ENCODE measurements around the gene AEN.

DNA sequence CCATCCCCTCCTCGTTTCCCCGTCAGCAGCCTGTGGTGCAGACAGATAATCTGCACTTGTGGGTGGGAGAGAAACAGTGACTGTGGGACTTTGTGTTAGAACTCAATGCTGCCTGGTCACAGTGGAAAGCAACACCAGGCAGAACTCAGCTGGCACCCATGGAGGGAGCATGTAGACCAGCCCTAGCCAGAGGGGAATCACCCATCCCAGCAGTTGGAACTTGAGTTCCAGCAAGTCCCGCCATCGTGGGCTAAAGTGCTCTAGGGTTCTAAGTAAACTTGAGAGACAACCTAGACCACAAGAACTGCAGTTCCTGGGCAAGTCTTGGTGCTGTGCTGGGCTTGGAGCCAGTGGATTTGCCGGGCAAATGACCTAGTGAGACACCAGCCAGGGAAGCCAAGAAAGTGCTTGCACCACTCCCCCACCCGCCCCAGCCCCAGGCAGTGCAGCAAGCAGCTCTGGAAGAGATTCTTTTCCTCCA is 42.0 kb downstream of the AEN start:
- TF ChIP-seq MYC (IDR thresholded peaks at IDR 0.05; ENCODE audit: borderline replicate concordance, low read length) = no peak
- TF ChIP-seq, protein P1, sequence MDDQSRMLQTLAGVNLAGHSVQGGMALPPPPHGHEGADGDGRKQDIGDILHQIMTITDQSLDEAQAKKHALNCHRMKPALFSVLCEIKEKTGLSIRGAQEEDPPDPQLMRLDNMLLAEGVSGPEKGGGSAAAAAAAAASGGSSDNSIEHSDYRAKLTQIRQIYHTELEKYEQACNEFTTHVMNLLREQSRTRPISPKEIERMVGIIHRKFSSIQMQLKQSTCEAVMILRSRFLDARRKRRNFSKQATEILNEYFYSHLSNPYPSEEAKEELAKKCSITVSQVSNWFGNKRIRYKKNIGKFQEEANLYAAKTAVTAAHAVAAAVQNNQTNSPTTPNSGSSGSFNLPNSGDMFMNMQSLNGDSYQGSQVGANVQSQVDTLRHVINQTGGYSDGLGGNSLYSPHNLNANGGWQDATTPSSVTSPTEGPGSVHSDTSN (IDR thresholded peaks at IDR 0.05) = no peak
- TF ChIP-seq, protein P2, sequence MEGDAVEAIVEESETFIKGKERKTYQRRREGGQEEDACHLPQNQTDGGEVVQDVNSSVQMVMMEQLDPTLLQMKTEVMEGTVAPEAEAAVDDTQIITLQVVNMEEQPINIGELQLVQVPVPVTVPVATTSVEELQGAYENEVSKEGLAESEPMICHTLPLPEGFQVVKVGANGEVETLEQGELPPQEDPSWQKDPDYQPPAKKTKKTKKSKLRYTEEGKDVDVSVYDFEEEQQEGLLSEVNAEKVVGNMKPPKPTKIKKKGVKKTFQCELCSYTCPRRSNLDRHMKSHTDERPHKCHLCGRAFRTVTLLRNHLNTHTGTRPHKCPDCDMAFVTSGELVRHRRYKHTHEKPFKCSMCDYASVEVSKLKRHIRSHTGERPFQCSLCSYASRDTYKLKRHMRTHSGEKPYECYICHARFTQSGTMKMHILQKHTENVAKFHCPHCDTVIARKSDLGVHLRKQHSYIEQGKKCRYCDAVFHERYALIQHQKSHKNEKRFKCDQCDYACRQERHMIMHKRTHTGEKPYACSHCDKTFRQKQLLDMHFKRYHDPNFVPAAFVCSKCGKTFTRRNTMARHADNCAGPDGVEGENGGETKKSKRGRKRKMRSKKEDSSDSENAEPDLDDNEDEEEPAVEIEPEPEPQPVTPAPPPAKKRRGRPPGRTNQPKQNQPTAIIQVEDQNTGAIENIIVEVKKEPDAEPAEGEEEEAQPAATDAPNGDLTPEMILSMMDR (IDR thresholded peaks at IDR 0.05) = no peak
- TF ChIP-seq RNF2 (IDR thresholded peaks at IDR 0.05; ENCODE audit: borderline replicate concordance, low read depth) = no peak
- TF ChIP-seq POLR2A (IDR thresholded peaks at IDR 0.05; ENCODE audit: low read length) = no peak
- no peak for TF ChIP-seq GATA3 (IDR thresholded peaks at IDR 0.05; ENCODE audit: borderline replicate concordance)
- TF ChIP-seq TP53 (CRISPR knock-in tag; IDR thresholded peaks at IDR 0.05) = no peak
